Thoracic aorta (tissue), 2 donors: ENCODE data around the gene PGC. TPM values are rescaled to one million over a fixed set of nuclear protein-coding genes. Genes with fewer than 3 reads are reported as not detected.
A peak's percentile ranks its signal among the peaks of the same experiment; 100 is the strongest.

Experiments
- ATAC-seq: fragments of 150-250 bp; one replicate; pipeline ENCODE4 v1.8.0; 2017; ENCODE audit warnings: low read depth; ENCODE audit not compliant: insufficient number of reproducible peaks, low FRiP score
- DNase-seq: peaks from one replicate; pipeline ENCODE4 v3.0.0-alpha.2; 2020; ENCODE audit warnings: low spot score
- H3K27ac ChIP-seq, 2 donors: fragments of 200-600 bp; sonication (generic); 1 replicate in 1 of 2; 2 replicates in 1 of 2; pipeline ENCODE4 v1.5.1; 2016; ENCODE audit warnings: mild to moderate bottlenecking in 2 of 2, moderate library complexity in 2 of 2
- H3K27me3 ChIP-seq: fragments of 200-600 bp; sonication (generic); replicated peaks from 2 replicates; pipeline ENCODE4 v1.6.0; 2016; ENCODE audit warnings: mild to moderate bottlenecking; ENCODE audit not compliant: insufficient read depth
- H3K36me3 ChIP-seq: fragments of 200-600 bp; sonication (generic); one replicate; pipeline ENCODE4 v1.5.1; 2016
- H3K4me1 ChIP-seq, 2 donors: fragments of 200-600 bp; sonication (generic); 1 replicate in 1 of 2; 2 replicates in 1 of 2; pipeline versions ENCODE4 v1.5.1 to v1.6.0; 2016; ENCODE audit warnings: low read depth in 2 of 2, mild to moderate bottlenecking in 1 of 2; ENCODE audit not compliant: control insufficient read depth in 1 of 2
- H3K4me3 ChIP-seq: fragments of 200-600 bp; sonication (generic); 2 replicates; pipeline ENCODE4 v1.5.1; 2016; ENCODE audit warnings: mild to moderate bottlenecking
- H3K9me3 ChIP-seq: fragments of 200-600 bp; sonication (generic); 2 replicates; pipeline ENCODE4 v1.5.1; 2016
- CTCF ChIP-seq: fragments of 200-600 bp; sonication (generic); IDR thresholded peaks from one replicate; pipeline ENCODE4 v1.5.1; 2019; ENCODE audit warnings: antibody characterized with exemption
- total RNA-seq, 2 donors: library from RNA; depleted of rRNA; stranded (reverse); fragments of >200 nt; gene quantifications; one replicate each; pipeline versions ENCODE4 v1.1.0 to v1.2.3, GENCODE V29; 2016

Gene PGC
- total RNA-seq, 2 donors from 2014 or later, result 53.1 TPM; not detected in 1

- Histone ChIP-seq H3K9me3 (no peaks in the 10 kb centered on the region), H3K36me3 (no peaks in the 10 kb centered on the region), H3K27ac (peak overlapping the region; percentile 47 to 59), H3K4me1 (peaks cover 17 to 33% of the 10 kb centered on the region in 2 donors), H3K4me3 (peak overlapping the region; percentile 44), H3K27me3 (no peaks in the 10 kb centered on the region)
- DNase-seq (peak; percentile 53), ATAC-seq (peak; percentile 71)
- peak; percentile 30 for TF ChIP-seq CTCF
Observed at GRCh38 chr6:41723530-41724227, 23.5 kb downstream of the PGC start.

- peak overlapping the region; percentile 44 for H3K4me3 ChIP-seq
- no peaks in the 10 kb centered on the region for H3K27me3 ChIP-seq
- DNase-seq (no peak), ATAC-seq (no peak)
- peak overlapping the region in 1 of 2 donors; percentile 59 for H3K27ac ChIP-seq
- H3K36me3 ChIP-seq, result no peaks in the 10 kb centered on the region
- H3K9me3 ChIP-seq, result no peaks in the 10 kb centered on the region
- TF ChIP-seq CTCF, result no peak
- H3K4me1 ChIP-seq, result peaks cover 23 to 35% of the 10 kb centered on the region in 2 donors
Observed at GRCh38 chr6:41722969-41723529, 24.1 kb downstream of the PGC start.

GRCh38 chr6:41721414-41721813 is 25.8 kb downstream of the PGC start:
- H3K36me3 ChIP-seq, result no peaks in the 10 kb centered on the region
- H3K27me3 ChIP-seq, result no peaks in the 10 kb centered on the region
- no peak overlapping the region for H3K27ac ChIP-seq
- no peak for TF ChIP-seq CTCF
- ATAC-seq, result no peak
- no peaks in the 10 kb centered on the region for H3K9me3 ChIP-seq
- H3K4me3 ChIP-seq, result no peak overlapping the region
- H3K4me1 ChIP-seq, result peaks cover 38 to 49% of the 10 kb centered on the region in 2 donors
- no peak for DNase-seq

- no peak overlapping the region for H3K4me3 ChIP-seq
- DNase-seq, result no peak
- H3K27ac ChIP-seq, result no peak overlapping the region
- peaks cover 43 to 55% of the 10 kb centered on the region in 2 donors for H3K4me1 ChIP-seq
- TF ChIP-seq CTCF, result no peak
- H3K9me3 ChIP-seq, result no peaks in the 10 kb centered on the region
- no peaks in the 10 kb centered on the region for H3K36me3 ChIP-seq
- H3K27me3 ChIP-seq, result no peaks in the 10 kb centered on the region
- no peak for ATAC-seq
Observed at GRCh38 chr6:41720783-41721182, 26.4 kb downstream of the PGC start.

- H3K4me1 ChIP-seq, result peaks cover 43 to 55% of the 10 kb centered on the region in 2 donors
- H3K27me3 ChIP-seq, result no peaks in the 10 kb centered on the region
- ATAC-seq, result no peak
- no peaks in the 10 kb centered on the region for H3K36me3 ChIP-seq
- H3K4me3 ChIP-seq, result no peak overlapping the region
- TF ChIP-seq CTCF, result no peak
- no peak overlapping the region for H3K27ac ChIP-seq
- no peak for DNase-seq
- H3K9me3 ChIP-seq, result no peaks in the 10 kb centered on the region
Observed at GRCh38 chr6:41720262-41720620, 27.0 kb downstream of the PGC start.
